Activated naive CD4-positive, alpha-beta T cell treated with anti-CD3 and anti-CD28 coated beads, Interleukin-2, amount 50 U/mL, for 24 hours (primary cell): ENCODE results near the gene ANGPTL2.
"Not testable (repeated sequence)": the region's sequence is repeated elsewhere in the genome, so short reads cannot be mapped to it uniquely, and the experiment has no call there.

Experiments
- H3K27ac Mint-ChIP-seq: one replicate; pipeline ENCODE4 v1.8.0; 2021; ENCODE audit warnings: mild to moderate bottlenecking, mixed read lengths
- H3K27me3 Mint-ChIP-seq: one replicate; pipeline ENCODE4 v1.8.0; 2021; ENCODE audit warnings: mixed read lengths
- H3K36me3 Mint-ChIP-seq: one replicate; pipeline ENCODE4 v1.8.0; 2021; ENCODE audit warnings: mixed read lengths
- H3K4me1 Mint-ChIP-seq: one replicate; pipeline ENCODE4 v1.8.0; 2021; ENCODE audit warnings: mixed read lengths
- H3K4me3 Mint-ChIP-seq: one replicate; pipeline ENCODE4 v1.8.0; 2021; ENCODE audit warnings: mild to moderate bottlenecking, mixed read lengths
- H3K9me3 Mint-ChIP-seq: one replicate; pipeline ENCODE4 v1.8.0; 2021; ENCODE audit warnings: mixed read lengths

Gene ANGPTL2, protein sequence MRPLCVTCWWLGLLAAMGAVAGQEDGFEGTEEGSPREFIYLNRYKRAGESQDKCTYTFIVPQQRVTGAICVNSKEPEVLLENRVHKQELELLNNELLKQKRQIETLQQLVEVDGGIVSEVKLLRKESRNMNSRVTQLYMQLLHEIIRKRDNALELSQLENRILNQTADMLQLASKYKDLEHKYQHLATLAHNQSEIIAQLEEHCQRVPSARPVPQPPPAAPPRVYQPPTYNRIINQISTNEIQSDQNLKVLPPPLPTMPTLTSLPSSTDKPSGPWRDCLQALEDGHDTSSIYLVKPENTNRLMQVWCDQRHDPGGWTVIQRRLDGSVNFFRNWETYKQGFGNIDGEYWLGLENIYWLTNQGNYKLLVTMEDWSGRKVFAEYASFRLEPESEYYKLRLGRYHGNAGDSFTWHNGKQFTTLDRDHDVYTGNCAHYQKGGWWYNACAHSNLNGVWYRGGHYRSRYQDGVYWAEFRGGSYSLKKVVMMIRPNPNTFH

DNA sequence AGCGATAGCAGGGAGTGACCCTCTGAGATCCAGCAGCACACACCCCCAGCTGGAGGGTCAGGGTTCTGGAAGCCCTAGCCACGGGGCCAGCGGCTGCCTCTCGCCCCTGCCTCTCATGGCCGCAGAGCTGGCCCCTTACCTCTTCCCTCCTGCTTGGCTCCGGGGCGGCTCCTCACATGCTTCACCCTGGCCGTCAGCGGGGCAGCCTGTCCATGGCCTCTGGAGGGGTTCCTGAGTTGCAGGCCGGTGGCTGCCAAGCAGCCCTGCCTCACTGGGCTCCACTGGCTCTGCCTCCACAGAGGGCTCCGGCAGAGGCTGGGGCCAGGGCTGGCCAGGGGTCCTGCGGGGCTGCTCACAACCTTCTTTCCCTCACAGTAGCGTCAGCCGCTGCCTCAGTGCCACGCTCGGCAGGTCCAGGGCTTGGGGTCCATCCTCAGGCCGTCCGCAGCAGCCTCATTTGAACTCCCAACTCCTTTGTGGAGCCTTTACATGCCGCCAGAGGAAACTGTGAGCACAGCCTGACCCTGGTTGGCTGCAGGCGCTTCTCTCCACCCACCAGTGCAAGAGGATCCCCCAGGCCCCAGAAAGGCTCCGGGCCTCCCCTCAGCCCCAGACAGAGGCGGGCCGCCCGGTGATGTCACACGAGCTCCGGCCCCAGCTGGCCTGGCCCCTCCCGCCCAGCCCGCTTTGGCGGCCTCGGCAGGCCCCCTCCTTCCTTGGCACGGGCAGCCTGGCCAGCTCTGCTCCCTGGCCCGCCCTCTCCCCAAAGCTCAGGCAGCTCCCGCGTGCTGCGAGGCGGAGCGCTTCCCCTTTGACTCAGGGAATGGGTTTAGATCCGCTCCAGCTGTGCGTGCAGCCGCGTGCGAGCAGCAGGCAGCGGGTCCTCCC lies at the start of gene ANGPTL2:
Gene ANGPTL2 (minus strand): TSS at position 460 of the 888 bp plus-strand sequence. CDS start 13,904 bp downstream, outside the sequence.
- Mint-ChIP-seq H3K4me1 (peaks cover 3% of the 10 kb centered on the region), H3K27me3 (peaks cover 8% of the 10 kb centered on the region), H3K36me3 (no peaks in the 10 kb centered on the region), H3K27ac (no peak within 1 kb of the TSS), H3K9me3 (no peaks in the 10 kb centered on the region), H3K4me3 (no peak within 1 kb of the TSS)

DNA sequence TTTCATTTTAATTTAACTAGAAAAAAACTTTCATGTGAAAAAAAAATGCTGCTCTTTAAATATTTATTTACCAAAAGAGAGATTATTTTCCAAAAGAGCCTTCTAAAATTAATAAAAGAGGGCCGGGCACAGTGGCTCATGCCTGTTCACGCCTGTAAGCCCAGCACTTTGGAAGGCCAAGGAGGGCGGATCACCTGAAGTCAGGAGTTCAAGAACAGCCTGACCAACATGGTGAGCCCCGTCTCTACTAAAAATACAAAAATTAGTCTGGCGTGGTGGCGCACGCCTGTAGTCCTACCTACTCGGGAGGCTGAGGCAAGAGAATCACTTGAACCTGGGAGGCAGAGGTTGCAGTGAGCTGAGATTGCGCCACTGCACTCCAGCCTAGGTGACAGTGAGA lies 48.9 kb upstream of the ANGPTL2 start:
- not testable (repeated sequence) for H3K4me3 Mint-ChIP-seq, H3K4me1 Mint-ChIP-seq, H3K27me3 Mint-ChIP-seq, H3K36me3 Mint-ChIP-seq, H3K27ac Mint-ChIP-seq, H3K9me3 Mint-ChIP-seq

DNA sequence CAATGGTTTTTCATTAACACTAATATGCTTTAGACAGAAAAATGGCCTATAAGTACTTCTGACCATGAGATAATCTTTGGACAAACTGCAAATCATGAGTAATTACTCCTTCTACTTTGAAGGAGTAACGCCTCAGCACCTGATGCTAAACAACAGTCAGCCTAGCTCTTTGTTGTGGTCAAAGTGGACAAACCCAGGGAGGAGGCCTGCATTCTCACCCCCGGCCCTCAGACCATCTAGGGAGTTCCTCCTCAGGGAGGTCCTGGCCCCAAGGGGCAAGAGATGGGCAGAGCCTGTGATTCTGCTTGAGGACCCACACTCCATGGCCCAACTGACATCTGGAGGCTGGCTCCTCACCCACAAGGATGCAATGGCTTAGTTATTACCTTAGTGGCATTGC lies 48.2 kb upstream of the ANGPTL2 start:
- Mint-ChIP-seq H3K27ac (no peak overlapping the region), H3K27me3 (no peaks in the 10 kb centered on the region), H3K4me1 (no peaks in the 10 kb centered on the region), H3K36me3 (peaks cover 3% of the 10 kb centered on the region), H3K4me3 (no peak overlapping the region), H3K9me3 (no peaks in the 10 kb centered on the region)

DNA sequence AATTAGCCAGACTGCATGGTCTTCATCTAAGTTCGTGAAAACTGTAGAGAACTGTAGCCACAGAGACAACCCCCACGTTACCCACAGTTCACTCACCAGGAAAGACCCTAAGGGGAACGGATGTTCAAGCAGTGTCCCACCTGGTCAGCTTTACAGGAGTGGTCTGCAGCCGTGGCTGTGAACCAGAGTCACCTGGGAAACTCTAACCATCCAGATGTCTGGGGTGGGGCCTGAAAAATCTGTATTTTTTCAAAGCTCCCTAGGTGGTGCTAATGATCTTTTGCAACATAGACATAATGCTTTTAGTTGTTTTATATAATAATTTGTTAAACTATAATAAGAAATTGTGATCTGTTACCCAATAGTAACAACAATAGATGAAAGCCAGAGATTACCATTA lies 47.7 kb upstream of the ANGPTL2 start:
- H3K36me3 Mint-ChIP-seq: peaks cover 3% of the 10 kb centered on the region
- no peaks in the 10 kb centered on the region for H3K4me1 Mint-ChIP-seq
- H3K4me3 Mint-ChIP-seq: no peak overlapping the region
- H3K9me3 Mint-ChIP-seq: no peaks in the 10 kb centered on the region
- H3K27me3 Mint-ChIP-seq: no peaks in the 10 kb centered on the region
- no peak overlapping the region for H3K27ac Mint-ChIP-seq

DNA sequence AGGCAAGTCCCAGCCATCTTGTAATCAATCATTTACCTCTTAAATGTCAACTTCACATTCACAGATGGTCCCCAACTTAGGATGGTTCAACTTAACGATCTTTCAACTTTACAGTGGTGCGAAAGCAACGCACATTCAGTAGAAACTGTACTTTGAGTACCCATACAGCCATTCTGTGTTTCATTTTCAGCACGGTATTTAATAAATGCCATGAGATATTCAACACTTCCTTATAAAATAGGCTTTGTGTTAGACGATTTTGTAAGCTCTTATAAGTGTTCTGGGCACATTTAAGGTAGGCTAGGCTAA lies 47.1 kb upstream of the ANGPTL2 start:
- Mint-ChIP-seq H3K9me3 (no peaks in the 10 kb centered on the region), H3K4me1 (no peaks in the 10 kb centered on the region), H3K4me3 (no peak overlapping the region), H3K27me3 (no peaks in the 10 kb centered on the region), H3K27ac (no peak overlapping the region), H3K36me3 (peaks cover 3% of the 10 kb centered on the region)

DNA sequence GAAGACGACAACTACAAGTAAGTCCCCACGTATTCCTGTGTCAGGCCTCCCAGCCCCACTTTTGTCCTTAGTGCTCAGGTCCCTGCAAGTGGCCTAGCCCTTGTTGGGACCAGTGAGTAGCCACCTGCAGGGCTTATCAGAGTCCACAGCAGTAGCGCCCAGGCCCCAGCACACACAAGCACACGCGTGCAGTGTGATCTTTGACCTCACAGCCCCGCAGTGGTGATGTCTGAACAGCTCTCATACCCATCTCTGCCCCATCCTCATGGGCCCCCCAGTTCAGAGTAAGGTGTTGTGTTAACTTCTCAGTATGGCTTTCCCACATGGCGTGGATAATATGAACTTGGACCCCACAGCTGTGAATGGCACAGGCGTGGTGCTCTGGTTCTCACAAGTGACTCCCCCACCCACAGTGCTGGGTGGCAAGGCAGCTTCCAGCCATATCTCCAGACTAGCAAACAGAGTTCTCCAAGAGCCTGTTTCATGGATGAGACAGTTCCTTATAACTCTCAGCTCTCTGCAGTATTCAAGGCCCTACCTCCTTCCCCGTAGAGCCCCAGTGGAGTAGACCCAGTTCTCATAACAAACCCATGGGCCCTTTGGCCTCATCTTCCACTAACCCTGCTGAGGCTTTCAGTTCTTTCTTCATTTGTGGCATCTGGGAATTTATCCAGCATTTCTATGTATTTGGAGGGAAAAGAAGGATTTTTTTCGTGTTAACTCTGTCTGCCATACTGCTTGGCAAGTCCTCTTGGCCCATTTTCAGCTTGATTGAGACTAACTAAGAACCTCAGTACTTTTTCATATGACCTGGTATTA lies 46.5 kb upstream of the ANGPTL2 start:
- H3K4me3 Mint-ChIP-seq: no peak overlapping the region
- H3K9me3 Mint-ChIP-seq: no peaks in the 10 kb centered on the region
- peaks cover 3% of the 10 kb centered on the region for H3K36me3 Mint-ChIP-seq
- no peaks in the 10 kb centered on the region for H3K27me3 Mint-ChIP-seq
- peaks cover under 1% of the 10 kb centered on the region for H3K4me1 Mint-ChIP-seq
- H3K27ac Mint-ChIP-seq: no peak overlapping the region

DNA sequence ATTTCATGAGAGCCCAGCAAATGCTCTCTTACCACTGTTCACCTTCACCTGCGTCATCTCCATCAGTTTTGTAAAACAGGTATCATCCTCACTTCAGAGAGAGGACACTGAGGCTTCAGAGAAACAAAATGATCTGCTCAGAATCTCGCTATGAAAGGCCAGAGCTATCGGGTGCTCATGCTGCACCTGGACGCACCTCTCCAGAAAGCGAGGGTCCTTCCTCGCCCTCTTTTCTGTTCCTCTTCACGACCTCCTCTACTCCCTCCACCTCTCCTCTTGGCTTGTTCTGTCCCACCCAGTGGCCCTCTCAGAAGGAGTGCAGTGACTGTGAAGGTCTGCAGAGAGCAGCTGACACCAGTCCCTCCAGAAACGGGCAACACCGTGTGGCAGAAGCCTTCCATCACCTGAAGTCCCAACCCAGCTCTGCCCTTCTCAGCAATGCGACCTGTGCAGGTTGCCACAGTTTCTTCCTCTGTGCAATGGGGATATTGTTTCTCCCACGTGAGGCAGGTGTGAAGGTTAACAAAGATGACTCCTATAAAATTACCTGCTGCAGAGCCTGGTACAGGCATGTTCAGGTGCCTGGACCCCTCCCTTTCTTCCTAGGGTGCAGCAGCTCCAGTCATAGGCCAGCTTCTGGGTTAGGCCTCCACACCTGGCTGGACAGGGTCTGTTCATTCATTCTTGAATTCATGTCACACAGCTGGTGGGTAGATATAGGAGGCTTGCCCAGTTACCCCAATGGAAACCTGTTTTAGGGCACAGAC lies 45.3 kb upstream of the ANGPTL2 start:
- Mint-ChIP-seq H3K9me3 (no peaks in the 10 kb centered on the region), H3K36me3 (peaks cover 3% of the 10 kb centered on the region), H3K4me1 (peaks cover 10% of the 10 kb centered on the region), H3K27me3 (no peaks in the 10 kb centered on the region), H3K27ac (no peak overlapping the region), H3K4me3 (no peak overlapping the region)

DNA sequence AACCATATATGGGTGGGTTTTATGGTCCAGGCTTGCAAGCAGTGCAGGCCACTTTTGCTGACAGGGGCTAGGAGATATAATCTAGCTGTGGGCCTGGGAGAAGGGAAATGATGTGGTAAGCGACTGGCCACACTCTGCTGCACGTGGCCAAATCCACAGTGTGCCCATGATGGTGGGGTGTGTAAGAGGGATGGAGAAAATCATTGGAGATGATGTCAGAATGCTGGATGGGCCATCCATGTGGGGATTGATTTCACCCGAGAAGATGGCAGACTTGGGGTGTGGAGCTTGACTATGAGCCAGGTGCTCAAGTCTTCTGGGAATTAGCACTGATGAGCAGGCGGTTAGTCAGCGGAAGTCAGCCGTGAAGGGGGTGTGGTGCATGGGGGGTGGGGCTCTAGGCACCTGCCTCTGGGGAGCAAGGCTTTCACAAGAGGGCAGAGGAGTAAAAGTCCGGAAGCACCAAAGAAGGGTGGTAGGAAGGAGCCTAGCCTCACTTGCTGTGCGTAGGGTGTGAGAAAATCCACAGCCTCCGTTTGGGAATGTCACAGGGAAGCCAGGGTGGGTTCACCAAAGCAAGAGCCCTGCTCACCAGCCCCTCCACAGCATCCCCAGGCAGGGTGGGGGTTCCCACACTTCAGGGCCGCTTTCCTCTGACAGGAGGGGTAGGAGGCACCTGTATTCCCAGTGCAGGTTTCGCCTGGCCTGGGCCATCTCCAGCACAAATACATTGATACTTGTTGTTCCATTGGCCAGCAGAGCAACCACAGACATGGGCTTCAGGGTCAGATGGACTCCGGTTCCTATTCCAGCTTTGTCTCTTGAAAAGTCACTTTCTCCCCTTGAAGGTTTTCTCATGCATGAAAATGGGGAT lies 44.5 kb upstream of the ANGPTL2 start:
- H3K9me3 Mint-ChIP-seq: no peaks in the 10 kb centered on the region
- H3K27me3 Mint-ChIP-seq: no peaks in the 10 kb centered on the region
- H3K27ac Mint-ChIP-seq: peak overlapping the region; percentile 61
- peaks cover 10% of the 10 kb centered on the region for H3K4me1 Mint-ChIP-seq
- H3K4me3 Mint-ChIP-seq: no peak overlapping the region
- H3K36me3 Mint-ChIP-seq: peaks cover 3% of the 10 kb centered on the region

DNA sequence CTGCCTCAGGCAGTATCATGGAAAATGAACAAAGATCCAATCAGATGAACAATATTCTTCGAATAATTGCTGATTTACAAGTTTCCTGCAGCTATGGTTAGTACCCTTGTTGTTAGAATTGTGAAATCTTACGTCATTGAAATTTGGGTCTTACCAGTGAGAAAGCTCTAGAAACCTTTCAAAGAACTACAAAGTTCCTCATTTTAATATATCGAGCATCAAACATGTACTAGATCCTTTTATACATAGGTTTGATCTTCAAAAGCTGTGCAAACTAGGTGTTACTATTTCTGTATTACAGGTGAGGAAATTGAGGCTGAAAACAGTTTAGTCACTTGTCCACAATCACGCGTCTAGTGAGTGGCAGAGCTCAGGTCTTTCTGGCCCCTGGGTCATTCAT lies 43.7 kb upstream of the ANGPTL2 start:
- peaks cover 10% of the 10 kb centered on the region for H3K4me1 Mint-ChIP-seq
- no peak overlapping the region for H3K4me3 Mint-ChIP-seq
- H3K36me3 Mint-ChIP-seq: peaks cover 3% of the 10 kb centered on the region
- H3K27ac Mint-ChIP-seq: no peak overlapping the region
- H3K27me3 Mint-ChIP-seq: no peaks in the 10 kb centered on the region
- H3K9me3 Mint-ChIP-seq: no peaks in the 10 kb centered on the region

DNA sequence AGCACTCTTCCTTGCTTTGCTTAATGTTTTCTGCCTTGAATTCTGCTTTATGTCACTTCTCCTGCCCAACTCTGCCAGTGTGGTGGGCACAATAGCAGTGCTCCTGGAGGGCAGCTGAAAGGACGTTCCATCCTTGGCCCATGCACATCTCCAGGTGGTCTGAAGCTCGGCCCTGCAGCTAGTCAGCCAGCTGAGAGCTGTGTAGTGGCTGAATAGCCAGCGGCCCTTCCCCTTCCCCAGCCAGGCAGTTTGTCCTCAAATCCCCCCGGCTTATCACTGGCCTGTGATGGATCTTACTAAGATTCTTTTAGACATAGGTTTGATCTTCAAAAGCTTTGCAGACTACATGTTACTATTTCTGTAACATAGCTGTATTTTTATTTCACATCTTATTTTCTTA lies 42.7 kb upstream of the ANGPTL2 start:
- H3K4me3 Mint-ChIP-seq: no peak overlapping the region
- peaks cover 10% of the 10 kb centered on the region for H3K4me1 Mint-ChIP-seq
- H3K27me3 Mint-ChIP-seq: no peaks in the 10 kb centered on the region
- H3K27ac Mint-ChIP-seq: no peak overlapping the region
- peaks cover 3% of the 10 kb centered on the region for H3K36me3 Mint-ChIP-seq
- no peaks in the 10 kb centered on the region for H3K9me3 Mint-ChIP-seq

DNA sequence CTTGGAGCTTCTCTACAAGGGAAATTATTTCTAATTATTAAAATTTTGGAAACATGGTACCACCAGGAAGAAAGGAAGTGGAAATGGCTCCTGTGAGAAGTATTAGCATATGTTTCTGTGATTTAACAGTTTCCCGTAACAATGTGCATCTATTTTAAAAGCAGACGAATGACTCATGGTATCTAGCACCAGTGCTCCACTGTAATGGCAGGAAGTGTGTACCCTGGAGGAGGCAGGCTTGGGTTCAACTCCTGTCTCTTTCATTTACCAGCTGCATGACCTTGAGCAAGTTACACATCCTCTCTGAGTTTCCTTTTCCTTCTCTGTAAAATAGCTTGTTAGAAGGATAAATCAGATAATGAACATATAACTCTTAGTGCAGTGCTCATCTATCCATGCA lies 41.0 kb upstream of the ANGPTL2 start:
- Mint-ChIP-seq H3K4me3 (no peak overlapping the region), H3K36me3 (peaks cover 2% of the 10 kb centered on the region), H3K27me3 (no peaks in the 10 kb centered on the region), H3K4me1 (peaks cover 10% of the 10 kb centered on the region), H3K9me3 (no peaks in the 10 kb centered on the region), H3K27ac (no peak overlapping the region)

DNA sequence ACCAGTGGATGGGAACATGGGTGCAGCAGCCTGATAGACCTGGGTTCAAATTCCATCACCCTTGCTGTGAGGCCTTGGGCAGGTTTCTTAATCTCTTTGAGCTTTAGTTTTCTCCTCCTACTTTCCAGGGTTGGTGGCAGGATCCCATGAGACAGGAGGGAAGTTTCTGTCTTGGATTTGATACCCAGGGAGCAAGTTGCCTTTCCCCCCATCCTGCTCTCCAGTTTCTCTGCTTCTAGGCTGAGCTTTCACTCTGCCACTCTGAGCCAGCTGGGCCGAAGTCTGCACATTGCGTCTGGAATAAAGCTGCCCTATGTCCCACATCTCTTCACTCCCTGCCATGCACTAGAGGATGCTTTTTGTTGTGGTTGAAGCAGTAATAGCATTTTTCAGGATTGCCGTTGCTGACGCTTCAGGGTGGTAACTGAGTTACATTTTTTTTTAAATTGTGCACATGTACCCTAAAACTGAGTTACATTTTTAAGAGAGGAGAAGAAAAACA lies 40.5 kb upstream of the ANGPTL2 start:
- Mint-ChIP-seq H3K36me3 (peaks cover 2% of the 10 kb centered on the region), H3K27me3 (no peaks in the 10 kb centered on the region), H3K4me3 (no peak overlapping the region), H3K4me1 (peaks cover 10% of the 10 kb centered on the region), H3K27ac (no peak overlapping the region), H3K9me3 (no peaks in the 10 kb centered on the region)

DNA sequence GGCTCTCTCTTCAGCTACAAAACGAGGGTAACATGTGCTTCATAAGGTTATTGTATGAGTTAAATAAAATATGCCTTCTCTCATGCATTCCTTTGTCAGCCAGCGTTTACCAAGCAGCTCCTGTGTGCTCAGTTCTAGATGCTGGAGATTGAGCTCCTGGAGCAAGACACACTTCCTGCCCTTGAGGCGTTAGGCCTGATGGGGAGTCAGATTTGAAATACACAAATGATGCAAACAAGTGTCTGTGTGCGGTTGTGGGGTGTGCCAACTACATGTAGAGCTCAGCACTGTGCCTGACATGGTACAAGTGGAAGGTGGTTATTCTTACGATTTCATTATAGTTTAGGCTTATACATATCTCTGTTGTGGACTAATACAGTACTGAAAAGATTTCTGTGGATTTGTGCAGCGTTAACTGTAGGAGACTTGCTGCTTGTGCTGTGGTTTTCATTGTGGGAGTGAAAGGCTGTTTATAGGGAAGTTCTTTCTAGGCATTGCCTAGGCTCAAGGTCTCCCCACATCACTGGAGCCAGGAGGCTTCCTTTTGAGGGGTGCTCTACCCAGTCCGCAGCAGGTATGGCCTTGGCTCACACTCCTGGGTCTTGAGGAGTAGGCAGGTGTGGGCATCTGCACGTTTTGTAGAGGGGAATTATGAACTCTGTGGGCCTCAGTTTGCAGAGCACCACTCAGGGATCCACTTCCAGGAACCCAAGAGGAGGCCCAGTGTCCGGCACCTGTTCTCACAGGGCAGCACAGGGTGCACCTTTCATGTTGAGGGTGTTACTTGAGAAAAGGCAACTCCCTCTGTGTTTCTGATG lies 39.8 kb upstream of the ANGPTL2 start:
- H3K36me3 Mint-ChIP-seq: no peaks in the 10 kb centered on the region
- H3K27ac Mint-ChIP-seq: no peak overlapping the region
- no peak overlapping the region for H3K4me3 Mint-ChIP-seq
- no peaks in the 10 kb centered on the region for H3K9me3 Mint-ChIP-seq
- no peaks in the 10 kb centered on the region for H3K27me3 Mint-ChIP-seq
- H3K4me1 Mint-ChIP-seq: peaks cover 10% of the 10 kb centered on the region
